ENCODE measurements around the gene HDGFL1. TPM values are rescaled to one million over a fixed set of nuclear protein-coding genes. Genes with fewer than 3 reads are reported as not detected.

HDGFL1 gene
- total RNA-seq, 1 experiment from 2014 or later, result not detected

DNA sequence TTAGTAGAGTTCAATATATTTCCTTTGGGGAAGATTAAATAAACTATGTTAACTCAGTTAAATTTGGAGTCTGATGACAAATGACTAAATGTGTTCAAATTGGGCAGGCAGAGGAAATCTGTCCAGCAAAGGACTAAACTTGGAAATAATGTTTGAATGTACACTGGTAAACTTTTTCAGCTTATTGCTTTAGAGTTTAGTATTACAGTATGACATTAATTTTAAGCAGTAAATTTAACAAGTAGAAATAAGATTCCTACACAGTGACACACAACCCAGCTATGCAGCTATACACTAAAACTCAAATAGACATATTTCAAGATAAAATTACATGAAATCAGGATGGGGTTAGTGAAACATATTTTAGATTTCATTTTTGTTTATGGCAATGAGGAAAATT, 42.6 kb upstream of the HDGFL1 start:
- Mint-ChIP-seq H3K27me3 (ENCODE audit: low read depth) (no peaks in the 10 kb centered on the region), H3K4me3 (no peak overlapping the region), H3K36me3 (peaks cover 13% of the 10 kb centered on the region), H3K4me1 (peaks cover 8% of the 10 kb centered on the region), H3K9me3 (peaks cover 22% of the 10 kb centered on the region), H3K27ac (no peak overlapping the region)
- no peak for ATAC-seq
- CTCF ChIA-PET, result no interaction called here
- TF ChIP-seq KAT7 (CRISPR knock-in tag; IDR thresholded peaks at IDR 0.05; ENCODE audit: borderline replicate concordance) (no peak), ZNF423 (CRISPR knock-in tag; IDR thresholded peaks at IDR 0.05) (no peak), RORB (CRISPR knock-in tag; IDR thresholded peaks at IDR 0.05) (no peak), TEAD4 (CRISPR knock-in tag; IDR thresholded peaks at IDR 0.05) (no peak), ESRRA (CRISPR knock-in tag; IDR thresholded peaks at IDR 0.05; ENCODE audit: borderline replicate concordance) (no peak), SMAD4 (CRISPR knock-in tag; IDR thresholded peaks at IDR 0.05) (no peak), ZNF121 (CRISPR knock-in tag; IDR thresholded peaks at IDR 0.05) (no peak), ZNF416 (CRISPR knock-in tag; IDR thresholded peaks at IDR 0.05) (no peak), TP53 (CRISPR knock-in tag; IDR thresholded peaks at IDR 0.05) (no peak), ELF4 (CRISPR knock-in tag; IDR thresholded peaks at IDR 0.05; ENCODE audit: low read depth) (no peak), SP1 (CRISPR knock-in tag; conservative IDR thresholded peaks at IDR 0.05) (no peak), ZBTB21 (CRISPR knock-in tag; IDR thresholded peaks at IDR 0.05; ENCODE audit: borderline replicate concordance) (no peak), FOXK1 (CRISPR knock-in tag; IDR thresholded peaks at IDR 0.05) (no peak), GABPB1 (CRISPR knock-in tag; IDR thresholded peaks at IDR 0.05) (no peak)
- TF ChIP-seq, protein P1, sequence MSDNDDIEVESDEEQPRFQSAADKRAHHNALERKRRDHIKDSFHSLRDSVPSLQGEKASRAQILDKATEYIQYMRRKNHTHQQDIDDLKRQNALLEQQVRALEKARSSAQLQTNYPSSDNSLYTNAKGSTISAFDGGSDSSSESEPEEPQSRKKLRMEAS (CRISPR knock-in tag; IDR thresholded peaks at IDR 0.05), result no peak
- TF ChIP-seq, protein P2, sequence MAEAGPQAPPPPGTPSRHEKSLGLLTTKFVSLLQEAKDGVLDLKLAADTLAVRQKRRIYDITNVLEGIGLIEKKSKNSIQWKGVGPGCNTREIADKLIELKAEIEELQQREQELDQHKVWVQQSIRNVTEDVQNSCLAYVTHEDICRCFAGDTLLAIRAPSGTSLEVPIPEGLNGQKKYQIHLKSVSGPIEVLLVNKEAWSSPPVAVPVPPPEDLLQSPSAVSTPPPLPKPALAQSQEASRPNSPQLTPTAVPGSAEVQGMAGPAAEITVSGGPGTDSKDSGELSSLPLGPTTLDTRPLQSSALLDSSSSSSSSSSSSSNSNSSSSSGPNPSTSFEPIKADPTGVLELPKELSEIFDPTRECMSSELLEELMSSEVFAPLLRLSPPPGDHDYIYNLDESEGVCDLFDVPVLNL (CRISPR knock-in tag; IDR thresholded peaks at IDR 0.05; ENCODE audit: borderline replicate concordance, low read depth), result no peak
- TF ChIP-seq, protein P3, sequence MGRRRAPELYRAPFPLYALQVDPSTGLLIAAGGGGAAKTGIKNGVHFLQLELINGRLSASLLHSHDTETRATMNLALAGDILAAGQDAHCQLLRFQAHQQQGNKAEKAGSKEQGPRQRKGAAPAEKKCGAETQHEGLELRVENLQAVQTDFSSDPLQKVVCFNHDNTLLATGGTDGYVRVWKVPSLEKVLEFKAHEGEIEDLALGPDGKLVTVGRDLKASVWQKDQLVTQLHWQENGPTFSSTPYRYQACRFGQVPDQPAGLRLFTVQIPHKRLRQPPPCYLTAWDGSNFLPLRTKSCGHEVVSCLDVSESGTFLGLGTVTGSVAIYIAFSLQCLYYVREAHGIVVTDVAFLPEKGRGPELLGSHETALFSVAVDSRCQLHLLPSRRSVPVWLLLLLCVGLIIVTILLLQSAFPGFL (CRISPR knock-in tag; IDR thresholded peaks at IDR 0.05; ENCODE audit: borderline replicate concordance), result no peak
- TF ChIP-seq, protein P4, sequence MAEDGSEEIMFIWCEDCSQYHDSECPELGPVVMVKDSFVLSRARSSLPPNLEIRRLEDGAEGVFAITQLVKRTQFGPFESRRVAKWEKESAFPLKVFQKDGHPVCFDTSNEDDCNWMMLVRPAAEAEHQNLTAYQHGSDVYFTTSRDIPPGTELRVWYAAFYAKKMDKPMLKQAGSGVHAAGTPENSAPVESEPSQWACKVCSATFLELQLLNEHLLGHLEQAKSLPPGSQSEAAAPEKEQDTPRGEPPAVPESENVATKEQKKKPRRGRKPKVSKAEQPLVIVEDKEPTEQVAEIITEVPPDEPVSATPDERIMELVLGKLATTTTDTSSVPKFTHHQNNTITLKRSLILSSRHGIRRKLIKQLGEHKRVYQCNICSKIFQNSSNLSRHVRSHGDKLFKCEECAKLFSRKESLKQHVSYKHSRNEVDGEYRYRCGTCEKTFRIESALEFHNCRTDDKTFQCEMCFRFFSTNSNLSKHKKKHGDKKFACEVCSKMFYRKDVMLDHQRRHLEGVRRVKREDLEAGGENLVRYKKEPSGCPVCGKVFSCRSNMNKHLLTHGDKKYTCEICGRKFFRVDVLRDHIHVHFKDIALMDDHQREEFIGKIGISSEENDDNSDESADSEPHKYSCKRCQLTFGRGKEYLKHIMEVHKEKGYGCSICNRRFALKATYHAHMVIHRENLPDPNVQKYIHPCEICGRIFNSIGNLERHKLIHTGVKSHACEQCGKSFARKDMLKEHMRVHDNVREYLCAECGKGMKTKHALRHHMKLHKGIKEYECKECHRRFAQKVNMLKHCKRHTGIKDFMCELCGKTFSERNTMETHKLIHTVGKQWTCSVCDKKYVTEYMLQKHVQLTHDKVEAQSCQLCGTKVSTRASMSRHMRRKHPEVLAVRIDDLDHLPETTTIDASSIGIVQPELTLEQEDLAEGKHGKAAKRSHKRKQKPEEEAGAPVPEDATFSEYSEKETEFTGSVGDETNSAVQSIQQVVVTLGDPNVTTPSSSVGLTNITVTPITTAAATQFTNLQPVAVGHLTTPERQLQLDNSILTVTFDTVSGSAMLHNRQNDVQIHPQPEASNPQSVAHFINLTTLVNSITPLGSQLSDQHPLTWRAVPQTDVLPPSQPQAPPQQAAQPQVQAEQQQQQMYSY (CRISPR knock-in tag; IDR thresholded peaks at IDR 0.05), result no peak
- TF ChIP-seq, protein P5, sequence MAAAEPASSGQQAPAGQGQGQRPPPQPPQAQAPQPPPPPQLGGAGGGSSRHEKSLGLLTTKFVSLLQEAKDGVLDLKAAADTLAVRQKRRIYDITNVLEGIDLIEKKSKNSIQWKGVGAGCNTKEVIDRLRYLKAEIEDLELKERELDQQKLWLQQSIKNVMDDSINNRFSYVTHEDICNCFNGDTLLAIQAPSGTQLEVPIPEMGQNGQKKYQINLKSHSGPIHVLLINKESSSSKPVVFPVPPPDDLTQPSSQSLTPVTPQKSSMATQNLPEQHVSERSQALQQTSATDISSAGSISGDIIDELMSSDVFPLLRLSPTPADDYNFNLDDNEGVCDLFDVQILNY (CRISPR knock-in tag; IDR thresholded peaks at IDR 0.05), result no peak
- TF ChIP-seq, protein P6, sequence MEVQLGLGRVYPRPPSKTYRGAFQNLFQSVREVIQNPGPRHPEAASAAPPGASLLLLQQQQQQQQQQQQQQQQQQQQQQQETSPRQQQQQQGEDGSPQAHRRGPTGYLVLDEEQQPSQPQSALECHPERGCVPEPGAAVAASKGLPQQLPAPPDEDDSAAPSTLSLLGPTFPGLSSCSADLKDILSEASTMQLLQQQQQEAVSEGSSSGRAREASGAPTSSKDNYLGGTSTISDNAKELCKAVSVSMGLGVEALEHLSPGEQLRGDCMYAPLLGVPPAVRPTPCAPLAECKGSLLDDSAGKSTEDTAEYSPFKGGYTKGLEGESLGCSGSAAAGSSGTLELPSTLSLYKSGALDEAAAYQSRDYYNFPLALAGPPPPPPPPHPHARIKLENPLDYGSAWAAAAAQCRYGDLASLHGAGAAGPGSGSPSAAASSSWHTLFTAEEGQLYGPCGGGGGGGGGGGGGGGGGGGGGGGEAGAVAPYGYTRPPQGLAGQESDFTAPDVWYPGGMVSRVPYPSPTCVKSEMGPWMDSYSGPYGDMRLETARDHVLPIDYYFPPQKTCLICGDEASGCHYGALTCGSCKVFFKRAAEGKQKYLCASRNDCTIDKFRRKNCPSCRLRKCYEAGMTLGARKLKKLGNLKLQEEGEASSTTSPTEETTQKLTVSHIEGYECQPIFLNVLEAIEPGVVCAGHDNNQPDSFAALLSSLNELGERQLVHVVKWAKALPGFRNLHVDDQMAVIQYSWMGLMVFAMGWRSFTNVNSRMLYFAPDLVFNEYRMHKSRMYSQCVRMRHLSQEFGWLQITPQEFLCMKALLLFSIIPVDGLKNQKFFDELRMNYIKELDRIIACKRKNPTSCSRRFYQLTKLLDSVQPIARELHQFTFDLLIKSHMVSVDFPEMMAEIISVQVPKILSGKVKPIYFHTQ (CRISPR knock-in tag; IDR thresholded peaks at IDR 0.05), result no peak
- POLR2A ChIA-PET, result no interaction called here
- no peak for DNase-seq (ENCODE audit: low spot score)
